ENCODE results near the gene ADIG.

The ADIG gene

GRCh38 chr20:38581013-38581412 lies at the start of gene ADIG:
Gene ADIG (plus strand): TSS chr20:38581197. CDS start chr20:38581251, 54 bp downstream.
- DNase-seq, result peak; percentile 15

- no peak for DNase-seq
These were observed 46.2 kb upstream of the ADIG start for GRCh38 chr20:38534756-38535155.

- no peak for DNase-seq
These were observed 44.7 kb upstream of the ADIG start for GRCh38 chr20:38536310-38536709.

- DNase-seq, result no peak
These were observed 43.8 kb upstream of the ADIG start for GRCh38 chr20:38537176-38537575.

- no peak for DNase-seq
These were observed 42.2 kb upstream of the ADIG start for GRCh38 chr20:38538789-38539188.

GRCh38 chr20:38543014-38543906 lies 37.7 kb upstream of the ADIG start:
- DNase-seq, result no peak

- no peak for DNase-seq
These were observed 35.2 kb upstream of the ADIG start for GRCh38 chr20:38545771-38546170.

GRCh38 chr20:38547288-38548085 lies 33.5 kb upstream of the ADIG start:
- DNase-seq, result no peak

GRCh38 chr20:38548356-38549083 lies 32.5 kb upstream of the ADIG start:
- no peak for DNase-seq

GRCh38 chr20:38550274-38550673 lies 30.7 kb upstream of the ADIG start:
- no peak for DNase-seq

GRCh38 chr20:38551056-38551626 lies 29.9 kb upstream of the ADIG start:
- no peak for DNase-seq

GRCh38 chr20:38554986-38555385 lies 26.0 kb upstream of the ADIG start:
- DNase-seq, result no peak

GRCh38 chr20:38555395-38555794 lies 25.6 kb upstream of the ADIG start:
- DNase-seq, result no peak

- no peak for DNase-seq
These were observed 23.8 kb upstream of the ADIG start for GRCh38 chr20:38557174-38557573.

GRCh38 chr20:38558596-38559360 lies 22.2 kb upstream of the ADIG start:
- DNase-seq, result no peak

GRCh38 chr20:38559764-38560163 lies 21.2 kb upstream of the ADIG start:
- no peak for DNase-seq

- DNase-seq, result no peak
These were observed 17.1 kb upstream of the ADIG start for GRCh38 chr20:38563802-38564431.

- no peak for DNase-seq
These were observed 16.3 kb upstream of the ADIG start for GRCh38 chr20:38564680-38565079.

GRCh38 chr20:38566036-38566598 lies 14.9 kb upstream of the ADIG start:
- DNase-seq, result no peak

GRCh38 chr20:38569747-38570525 lies 11.1 kb upstream of the ADIG start:
- DNase-seq, result no peak
